Iris pigment epithelial cell (primary cell): Measurements from ENCODE around the gene SPATA25.
A peak's percentile ranks its signal among the peaks of the same experiment; 100 is the strongest.
"Not testable (repeated sequence)": the region's sequence is repeated elsewhere in the genome, so short reads cannot be mapped to it uniquely, and the experiment has no call there.

Source experiments
- DNase-seq: peaks from one replicate; pipeline ENCODE4 v3.0.0-alpha.2; 2011; ENCODE audit warnings: low read depth

SPATA25 gene

DNA sequence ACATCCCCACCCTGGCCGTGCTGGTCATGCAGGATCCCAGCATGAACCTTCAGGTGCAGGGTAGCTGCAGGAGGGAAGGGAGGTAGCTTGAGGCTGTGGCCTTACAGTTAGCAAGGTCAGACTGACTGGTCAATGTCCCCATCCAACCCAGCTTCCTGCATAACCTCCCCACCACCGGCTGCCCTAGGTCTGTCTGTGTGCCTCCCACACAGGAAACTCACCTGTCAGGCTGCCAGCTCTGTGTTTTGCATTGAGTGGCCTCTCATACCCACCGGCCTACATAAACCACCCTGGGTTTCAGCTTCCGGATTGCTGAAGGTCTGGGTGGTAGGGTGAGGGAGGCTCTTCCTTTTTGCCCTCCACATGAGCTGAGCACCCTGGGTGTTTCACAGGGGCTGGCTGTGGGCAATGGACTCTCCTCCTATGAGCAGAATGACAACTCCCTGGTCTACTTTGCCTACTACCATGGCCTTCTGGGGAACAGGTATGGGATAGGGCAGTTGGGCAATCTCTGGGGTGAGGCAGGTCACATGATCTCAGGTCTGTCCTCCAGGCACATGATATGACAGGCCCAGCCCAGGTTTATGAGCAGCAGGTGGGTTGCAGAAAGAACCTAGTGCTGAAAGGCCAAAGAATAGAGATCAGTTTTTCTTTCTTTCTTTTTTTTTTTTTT, 5.5 kb upstream of the SPATA25 start:
- no peak for DNase-seq

GRCh38 chr20:45892049-45892825, 4.8 kb upstream of the SPATA25 start:
- peak; percentile 29 for DNase-seq

DNA sequence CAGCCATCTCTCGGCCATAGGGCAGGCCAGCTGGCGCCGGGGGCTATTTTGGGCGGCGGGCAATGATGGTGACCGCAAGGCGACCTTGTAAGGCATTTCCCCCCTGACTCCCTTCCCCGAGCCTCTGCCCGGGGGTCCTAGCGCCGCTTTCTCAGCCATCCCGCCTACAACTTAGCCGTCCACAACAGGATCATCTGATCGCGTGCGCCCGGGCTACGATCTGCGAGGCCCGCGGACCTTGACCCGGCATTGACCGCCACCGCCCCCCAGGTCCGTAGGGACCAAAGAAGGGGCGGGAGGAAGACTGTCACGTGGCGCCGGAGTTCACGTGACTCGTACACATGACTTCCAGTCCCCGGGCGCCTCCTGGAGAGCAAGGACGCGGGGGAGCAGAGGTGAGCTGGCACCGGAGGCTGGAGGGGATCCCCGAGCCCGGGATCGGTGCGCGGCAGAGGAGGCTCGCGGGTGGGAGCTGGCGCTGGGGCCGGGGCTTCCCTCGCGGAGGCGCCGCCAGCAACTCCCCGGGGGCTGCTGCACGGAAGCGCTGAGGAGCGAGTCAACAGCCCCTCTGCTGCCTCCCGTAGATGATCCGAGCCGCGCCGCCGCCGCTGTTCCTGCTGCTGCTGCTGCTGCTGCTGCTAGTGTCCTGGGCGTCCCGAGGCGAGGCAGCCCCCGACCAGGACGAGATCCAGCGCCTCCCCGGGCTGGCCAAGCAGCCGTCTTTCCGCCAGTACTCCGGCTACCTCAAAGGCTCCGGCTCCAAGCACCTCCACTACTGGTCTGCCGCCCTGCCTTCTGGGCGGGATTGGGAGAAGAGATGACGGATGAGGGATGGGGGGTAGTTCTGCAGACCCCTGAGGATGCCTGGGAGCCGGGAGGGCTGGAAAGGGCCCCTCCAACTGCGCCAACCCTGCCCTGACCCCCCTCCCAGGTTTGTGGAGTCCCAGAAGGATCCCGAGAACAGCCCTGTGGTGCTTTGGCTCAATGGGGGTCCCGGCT, 3.9 kb upstream of the SPATA25 start, which contains the start of the genes CTSA and NEURL2:
CTSA (plus strand) TSS at position 351 of the 999 bp plus-strand sequence; CDS start at position 585, 234 bp downstream.
NEURL2 (minus strand) TSS at position 224 of the 999 bp plus-strand sequence; CDS start at position 7, 217 bp downstream.
- peak; percentile 87 for DNase-seq

- DNase-seq = peak; percentile 86
These were observed 2.9 kb upstream of the SPATA25 start for GRCh38 chr20:45890077-45890984.

- no peak for DNase-seq
These were observed 1.3 kb upstream of the SPATA25 start for GRCh38 chr20:45888681-45889080.

GRCh38 chr20:45886590-45887345, 654 bp downstream of the SPATA25 start:
- no peak for DNase-seq

DNA sequence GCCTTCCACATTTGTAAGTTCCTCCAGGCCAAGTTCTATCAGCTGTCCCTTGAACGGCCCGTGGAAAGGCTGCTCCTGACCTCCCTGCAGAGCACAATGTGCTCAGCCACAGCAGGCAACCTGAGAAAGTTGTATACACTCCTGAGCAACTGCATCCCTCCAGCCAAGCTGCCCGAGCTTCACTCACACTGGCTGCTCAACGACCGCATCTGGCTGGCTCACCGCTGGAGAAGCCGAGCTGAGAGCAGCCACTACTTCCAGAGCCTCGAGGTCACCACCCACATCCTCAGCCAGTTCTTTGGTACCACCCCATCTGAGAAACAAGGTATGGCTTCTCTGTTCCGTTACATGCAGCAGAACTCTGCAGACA, 4.3 kb downstream of the SPATA25 start:
- DNase-seq = no peak

DNA sequence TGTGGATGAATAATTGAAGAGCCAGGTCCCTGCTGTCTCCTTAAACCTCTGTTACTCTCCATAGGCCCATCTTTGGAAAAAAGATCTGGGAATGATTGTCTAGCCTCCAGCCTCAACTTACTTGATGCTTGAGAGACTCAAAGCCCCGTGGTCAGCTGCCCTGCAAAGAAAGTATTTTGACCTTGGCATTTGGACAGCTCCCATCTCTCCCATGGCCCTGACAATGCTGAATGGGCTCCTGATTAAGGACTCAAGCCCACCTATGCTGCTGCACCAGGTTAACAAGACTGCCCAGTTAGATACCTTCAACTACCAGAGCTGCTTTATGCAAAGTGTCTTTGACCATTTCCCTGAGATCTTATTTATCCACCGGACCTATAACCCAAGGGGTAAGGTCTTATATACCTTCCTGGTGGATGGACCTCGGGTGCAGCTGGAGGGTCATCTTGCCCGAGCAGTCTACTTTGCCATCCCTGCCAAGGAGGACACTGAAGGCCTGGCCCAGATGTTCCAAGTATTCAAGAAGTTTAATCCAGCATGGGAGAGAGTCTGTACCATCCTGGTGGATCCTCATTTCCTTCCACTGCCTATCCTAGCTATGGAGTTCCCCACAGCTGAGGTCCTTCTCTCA, 4.8 kb downstream of the SPATA25 start:
- no peak for DNase-seq

DNA sequence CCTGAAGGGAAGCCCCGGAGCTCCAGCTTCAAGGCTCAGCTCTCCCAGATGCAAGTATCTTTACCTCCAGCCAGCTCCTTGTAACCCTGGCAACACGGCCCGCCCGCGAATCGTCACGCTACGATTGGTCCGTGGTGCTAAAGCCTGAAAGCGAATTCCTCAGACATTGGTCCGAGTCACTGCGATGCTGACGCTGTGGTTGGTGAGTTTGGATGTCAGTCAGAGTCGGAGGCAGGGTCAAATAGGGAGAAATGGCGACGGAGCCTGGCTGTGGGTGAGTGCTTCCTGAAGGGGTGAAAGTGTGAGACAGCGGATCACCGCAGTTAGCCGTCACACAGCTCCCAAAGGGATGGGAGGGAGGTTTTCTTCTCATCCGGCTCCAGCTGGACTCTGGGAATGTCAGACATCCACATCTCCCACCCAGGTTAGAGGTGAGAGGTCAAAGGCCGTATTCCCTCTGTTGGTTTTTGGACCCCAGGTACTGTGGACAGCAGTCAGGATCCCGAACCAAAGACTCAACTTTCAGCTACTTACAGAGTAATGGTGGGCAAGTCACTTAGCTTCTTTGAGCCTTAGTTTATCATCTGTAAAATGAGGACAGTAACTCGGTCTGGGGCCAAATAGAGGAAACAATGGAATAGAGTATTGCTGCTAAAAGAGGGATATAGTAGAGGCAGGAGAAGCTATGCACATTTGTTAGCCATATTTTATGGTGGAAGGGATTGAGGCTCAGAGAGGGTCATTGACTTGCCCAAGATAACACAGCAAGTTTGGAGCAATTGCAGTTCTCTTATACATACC, 6.2 kb downstream of the SPATA25 start, which contains the start of gene ZSWIM1:
ZSWIM1 (plus strand) TSS at position 240 of the 801 bp plus-strand sequence. CDS start 1,366 bp downstream, outside the sequence.
- peak; percentile 98 for DNase-seq

DNA sequence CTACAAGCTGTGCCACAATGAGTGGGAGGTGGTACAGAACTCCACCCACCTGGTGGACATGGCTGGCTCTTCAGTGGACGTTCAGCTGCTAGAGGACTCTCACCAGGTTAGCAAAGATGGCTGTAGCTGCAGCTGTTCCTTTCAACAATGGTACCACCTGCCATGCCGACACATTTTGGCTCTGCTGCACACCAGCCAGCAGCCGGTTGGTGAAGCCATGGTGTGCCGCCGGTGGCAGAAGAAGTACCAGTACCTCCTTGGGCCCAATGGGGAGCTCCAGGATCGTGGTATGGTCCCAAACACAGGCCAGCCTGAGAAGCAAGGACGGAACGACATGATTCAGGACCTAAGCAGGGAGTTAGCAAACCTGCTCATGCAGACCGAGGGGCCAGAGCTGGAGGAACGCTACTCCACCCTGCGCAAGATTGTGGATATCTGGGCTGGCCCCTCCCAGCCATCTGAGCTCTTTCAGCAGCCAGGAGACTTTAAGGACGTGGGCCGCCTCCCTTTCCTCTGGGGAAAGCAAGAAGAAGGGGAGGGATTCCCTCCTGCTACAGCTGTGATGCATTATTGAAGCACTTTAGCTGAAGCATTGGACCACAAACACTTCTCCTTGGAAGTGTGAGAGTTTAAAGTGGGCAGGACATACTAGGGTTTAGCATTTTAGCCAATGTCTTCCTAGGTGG, 9.2 kb downstream of the SPATA25 start:
- no peak for DNase-seq

DNA sequence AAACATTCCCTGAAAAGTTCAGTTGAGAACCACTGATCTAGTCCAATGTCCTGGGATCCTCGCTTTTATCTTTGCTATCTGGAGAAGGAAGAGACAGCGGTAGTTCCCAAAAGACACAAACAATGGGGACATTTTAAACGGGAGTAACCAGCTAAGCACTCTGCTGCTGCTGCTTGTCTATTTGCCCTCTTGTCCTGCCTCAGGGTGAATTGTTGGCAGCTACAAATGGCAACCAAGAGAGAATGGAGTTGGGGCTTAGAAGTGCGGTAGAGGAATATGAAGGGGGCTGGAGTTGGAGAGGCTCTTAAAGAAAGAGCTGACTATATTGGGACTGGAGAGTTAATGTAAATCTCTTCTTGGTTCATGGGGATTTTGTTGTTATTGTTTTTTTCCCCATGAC, 12.8 kb downstream of the SPATA25 start:
- DNase-seq = no peak

- not testable (repeated sequence) for DNase-seq
These were observed 13.3 kb downstream of the SPATA25 start for GRCh38 chr20:45874104-45874481.

DNA sequence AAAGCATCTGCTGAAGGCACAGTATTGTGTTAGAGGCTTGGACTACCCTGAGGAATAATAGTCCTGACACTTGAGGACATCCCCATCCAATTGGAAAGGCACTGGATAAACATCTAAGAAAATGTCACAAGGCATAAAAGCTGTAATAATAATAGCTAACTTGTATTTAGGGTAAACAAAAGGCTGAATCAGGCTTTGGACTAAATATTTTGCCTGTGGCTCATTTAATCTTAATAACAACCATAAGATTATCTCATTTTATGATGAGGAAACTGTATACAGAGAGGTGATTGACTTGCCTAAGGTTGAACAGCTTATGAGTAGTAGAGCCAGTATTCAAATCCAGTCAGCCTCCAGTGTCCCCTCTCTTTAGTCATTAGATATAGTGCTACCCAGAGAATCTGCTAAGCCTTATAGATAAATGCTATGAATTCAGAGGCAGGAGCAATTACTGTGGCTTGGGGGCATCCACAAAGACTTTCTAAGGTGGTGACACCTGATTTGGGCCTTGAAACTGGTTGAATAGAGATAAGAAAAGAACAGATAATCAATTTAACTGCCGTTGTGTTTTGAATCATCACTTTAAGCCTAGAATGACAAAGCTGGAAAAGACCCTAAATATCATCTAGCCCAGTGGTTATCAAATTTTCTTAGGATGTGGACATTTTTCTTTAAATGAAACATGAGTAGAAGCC, 13.9 kb downstream of the SPATA25 start:
- no peak for DNase-seq

- DNase-seq = no peak
These were observed 14.8 kb downstream of the SPATA25 start for GRCh38 chr20:45872626-45873025.

DNA sequence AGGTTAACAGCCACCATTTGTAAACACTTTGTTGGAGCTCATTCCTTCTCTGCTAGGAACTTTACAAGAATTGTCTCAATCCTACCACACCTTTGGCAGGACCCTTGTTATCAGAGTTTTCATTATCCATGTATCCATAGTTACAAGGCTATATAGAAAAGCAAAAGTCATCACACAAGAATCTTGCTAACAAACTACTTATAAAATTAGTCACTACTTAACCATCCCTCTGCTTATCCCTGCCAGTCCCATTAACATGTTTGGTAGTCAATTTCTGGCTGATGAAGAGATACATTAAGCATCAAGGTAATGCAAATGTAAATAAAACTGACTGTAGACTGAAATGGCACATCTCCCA, 19.6 kb downstream of the SPATA25 start:
- peak; percentile 73 for DNase-seq

DNA sequence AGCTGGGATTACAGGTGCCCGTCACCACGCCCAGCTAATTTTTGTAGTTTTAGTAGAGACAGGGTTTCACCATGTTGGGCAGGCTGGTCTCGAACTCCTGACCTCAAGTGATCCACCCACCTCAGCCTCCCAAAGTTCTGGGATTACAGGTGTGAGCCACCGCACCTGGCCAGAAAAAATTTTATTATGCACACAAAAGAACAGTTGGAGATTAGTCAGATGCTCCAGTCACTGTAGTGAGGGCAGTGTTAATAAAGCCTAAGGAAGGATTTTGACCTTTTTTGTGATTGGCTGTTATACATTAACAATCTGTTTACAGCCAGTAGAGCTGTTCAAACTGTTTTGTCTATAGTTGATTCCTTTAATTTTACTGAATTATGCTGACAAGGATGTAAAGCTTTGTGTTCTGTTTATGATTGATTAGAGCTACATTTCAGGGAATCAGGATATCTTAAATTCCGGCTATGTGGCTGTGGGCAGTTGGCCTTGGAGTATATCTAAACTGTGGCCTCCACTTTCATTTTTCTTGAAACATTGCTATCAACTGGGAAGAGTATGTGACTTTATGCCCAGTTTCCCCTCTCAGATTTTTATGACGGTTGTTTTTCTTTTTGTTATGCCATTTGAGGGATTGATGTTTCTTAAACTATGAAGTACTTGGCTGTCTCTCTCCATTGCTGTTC, 20.1 kb downstream of the SPATA25 start:
- DNase-seq = no peak

DNA sequence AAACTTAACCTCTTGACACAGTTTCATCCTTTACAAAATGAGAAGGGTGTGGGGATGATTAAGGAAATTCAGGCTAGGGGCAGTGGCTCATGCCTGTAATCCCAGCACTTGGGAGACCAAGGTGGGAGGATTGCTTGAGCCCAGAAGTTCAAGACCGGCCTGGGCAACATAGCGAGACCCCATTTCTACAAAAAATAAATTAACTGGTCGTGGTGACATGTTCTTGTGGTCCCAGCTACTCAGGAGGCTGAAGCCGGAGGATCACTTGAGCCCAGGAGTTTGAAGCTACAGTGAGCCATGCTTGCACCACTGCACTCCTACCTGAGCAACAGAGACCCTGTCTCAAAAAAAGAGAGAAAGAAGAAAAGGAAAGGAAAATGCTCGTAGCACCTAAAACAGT, 21.0 kb downstream of the SPATA25 start:
- DNase-seq = no peak
